Mammary epithelial cell (primary cell): ENCODE measurements around the gene TMPRSS3.

ENCODE experiments used
- EZH2 ChIP-seq: IDR thresholded peaks from 2 replicates; pipeline ENCODE4 v1.6.1; 2012; ENCODE audit warnings: low read length, inconsistent platforms, borderline replicate concordance
- TF ChIP-seq, protein P1 (sequence below), 2 donors: IDR thresholded peaks in 1 of 2; conservative IDR thresholded peaks in 1 of 2; 2 replicates each; pipeline ENCODE4 v1.5.1; 2011 to 2012; ENCODE audit warnings: inconsistent platforms in 2 of 2, low read length in 2 of 2, mild to moderate bottlenecking in 2 of 2, control low read depth in 1 of 2, low read depth in 1 of 2; ENCODE audit not compliant: insufficient read depth in 1 of 2; ENCODE audit errors: extremely low read depth in 1 of 2

DNA sequence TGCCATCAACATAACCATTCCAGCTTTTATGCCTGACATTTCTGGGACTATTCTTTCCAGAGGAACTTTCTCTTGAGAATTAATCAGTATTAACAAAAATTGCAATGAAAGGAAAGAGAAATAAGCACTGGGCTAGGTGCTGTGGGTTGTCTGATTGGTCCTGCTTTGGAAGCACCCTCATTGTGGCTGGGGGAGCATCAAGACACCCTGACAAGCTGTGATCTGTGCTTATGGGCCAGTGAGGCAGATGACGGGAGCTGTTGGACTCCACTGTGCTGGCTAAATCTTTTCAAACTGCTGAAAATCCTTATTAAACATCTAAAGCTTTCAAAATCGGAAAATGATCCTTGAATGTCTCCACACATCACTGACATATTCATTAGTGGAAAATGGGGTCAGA, 27.8 kb upstream of the TMPRSS3 start:
- TF ChIP-seq, protein P1, sequence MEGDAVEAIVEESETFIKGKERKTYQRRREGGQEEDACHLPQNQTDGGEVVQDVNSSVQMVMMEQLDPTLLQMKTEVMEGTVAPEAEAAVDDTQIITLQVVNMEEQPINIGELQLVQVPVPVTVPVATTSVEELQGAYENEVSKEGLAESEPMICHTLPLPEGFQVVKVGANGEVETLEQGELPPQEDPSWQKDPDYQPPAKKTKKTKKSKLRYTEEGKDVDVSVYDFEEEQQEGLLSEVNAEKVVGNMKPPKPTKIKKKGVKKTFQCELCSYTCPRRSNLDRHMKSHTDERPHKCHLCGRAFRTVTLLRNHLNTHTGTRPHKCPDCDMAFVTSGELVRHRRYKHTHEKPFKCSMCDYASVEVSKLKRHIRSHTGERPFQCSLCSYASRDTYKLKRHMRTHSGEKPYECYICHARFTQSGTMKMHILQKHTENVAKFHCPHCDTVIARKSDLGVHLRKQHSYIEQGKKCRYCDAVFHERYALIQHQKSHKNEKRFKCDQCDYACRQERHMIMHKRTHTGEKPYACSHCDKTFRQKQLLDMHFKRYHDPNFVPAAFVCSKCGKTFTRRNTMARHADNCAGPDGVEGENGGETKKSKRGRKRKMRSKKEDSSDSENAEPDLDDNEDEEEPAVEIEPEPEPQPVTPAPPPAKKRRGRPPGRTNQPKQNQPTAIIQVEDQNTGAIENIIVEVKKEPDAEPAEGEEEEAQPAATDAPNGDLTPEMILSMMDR (conservative IDR thresholded peaks at IDR 0.05 in 1 of 2, IDR thresholded peaks at IDR 0.05 in 1 of 2; ENCODE audit: extremely low read depth in 1 of 2, insufficient read depth in 1 of 2, low read depth in 1 of 2, low read length in 2 of 2), result no peak
- TF ChIP-seq EZH2, result no peak
